ENCODE results near the gene USP2. TPM values are rescaled to one million over a fixed set of nuclear protein-coding genes. Genes with fewer than 3 reads are reported as not detected.

Gene USP2
- total and polyA plus RNA-seq, 9 donors, result 8.3 to 53.3 (median 37.8) TPM

- peak; percentile 81 for DNase-seq
- Histone ChIP-seq H3K27me3 (ENCODE audit: control insufficient read depth, insufficient read depth, low read length) (peaks cover 10% of the 10 kb centered on the region), H3K9me3 (replicated peaks; ENCODE audit: control insufficient read depth, low read depth, low read length) (no peaks in the 10 kb centered on the region), H3K4me3 (ENCODE audit: low read length) (peak within 1 kb of the TSS; percentile 57), H3K4me1 (ENCODE audit: control insufficient read depth, insufficient read depth, low read length) (peaks cover 69% of the 10 kb centered on the region), H3K36me3 (ENCODE audit: control insufficient read depth, insufficient read depth, low read length) (peaks cover 32% of the 10 kb centered on the region), H3K27ac (ENCODE audit: low read length) (peak within 1 kb of the TSS; percentile 93)
- under 1% methylated on average over 65 of the region's 74 CpGs for WGBS (ENCODE audit: insufficient coverage)
These were observed 64.5 kb downstream of the USP2 start, which contains the start of gene MCAM for GRCh38 chr11:119316729-119317591. MCAM (minus strand) TSS chr11:119317130; CDS start chr11:119317101, 29 bp downstream.

GRCh38 chr11:119316016-119316728 lies 65.3 kb downstream of the USP2 start:
- H3K9me3 ChIP-seq (replicated peaks; ENCODE audit: control insufficient read depth, low read depth, low read length), result no peaks in the 10 kb centered on the region
- H3K27ac ChIP-seq (ENCODE audit: low read length), result peak overlapping the region; percentile 93
- 2% methylated on average over 44 of the region's 46 CpGs for WGBS (ENCODE audit: insufficient coverage)
- H3K4me1 ChIP-seq (ENCODE audit: control insufficient read depth, insufficient read depth, low read length), result peaks cover 63% of the 10 kb centered on the region
- peak overlapping the region; percentile 57 for H3K4me3 ChIP-seq (ENCODE audit: low read length)
- H3K27me3 ChIP-seq (ENCODE audit: control insufficient read depth, insufficient read depth, low read length), result peaks cover 6% of the 10 kb centered on the region
- DNase-seq, result peak; percentile 78
- H3K36me3 ChIP-seq (ENCODE audit: control insufficient read depth, insufficient read depth, low read length), result peaks cover 40% of the 10 kb centered on the region

- Histone ChIP-seq H3K27ac (ENCODE audit: low read length) (peak overlapping the region; percentile 93), H3K9me3 (replicated peaks; ENCODE audit: control insufficient read depth, low read depth, low read length) (no peaks in the 10 kb centered on the region), H3K4me3 (ENCODE audit: low read length) (peak overlapping the region; percentile 57), H3K4me1 (ENCODE audit: control insufficient read depth, insufficient read depth, low read length) (peaks cover 57% of the 10 kb centered on the region), H3K27me3 (ENCODE audit: control insufficient read depth, insufficient read depth, low read length) (peaks cover 6% of the 10 kb centered on the region), H3K36me3 (ENCODE audit: control insufficient read depth, insufficient read depth, low read length) (peaks cover 48% of the 10 kb centered on the region)
- DNase-seq, result peak; percentile 82
- WGBS (ENCODE audit: insufficient coverage), result 7% methylated on average over 17 of the region's 29 CpGs
These were observed 66.1 kb downstream of the USP2 start for GRCh38 chr11:119315131-119316015.

- WGBS (ENCODE audit: insufficient coverage), result 65% methylated on average over 9 of the region's 18 CpGs
- peaks cover 55% of the 10 kb centered on the region for H3K36me3 ChIP-seq (ENCODE audit: control insufficient read depth, insufficient read depth, low read length)
- peak overlapping the region; percentile 93 for H3K27ac ChIP-seq (ENCODE audit: low read length)
- H3K4me3 ChIP-seq (ENCODE audit: low read length), result peak overlapping the region; percentile 57
- H3K27me3 ChIP-seq (ENCODE audit: control insufficient read depth, insufficient read depth, low read length), result peaks cover 6% of the 10 kb centered on the region
- DNase-seq, result peak; percentile 10
- no peaks in the 10 kb centered on the region for H3K9me3 ChIP-seq (replicated peaks; ENCODE audit: control insufficient read depth, low read depth, low read length)
- H3K4me1 ChIP-seq (ENCODE audit: control insufficient read depth, insufficient read depth, low read length), result peaks cover 50% of the 10 kb centered on the region
These were observed 66.8 kb downstream of the USP2 start for GRCh38 chr11:119314726-119315125.

- Histone ChIP-seq H3K4me1 (ENCODE audit: control insufficient read depth, insufficient read depth, low read length) (peaks cover 26% of the 10 kb centered on the region), H3K4me3 (ENCODE audit: low read length) (no peak overlapping the region), H3K27me3 (ENCODE audit: control insufficient read depth, insufficient read depth, low read length) (peaks cover under 1% of the 10 kb centered on the region), H3K9me3 (replicated peaks; ENCODE audit: control insufficient read depth, low read depth, low read length) (no peaks in the 10 kb centered on the region), H3K27ac (ENCODE audit: low read length) (no peak overlapping the region), H3K36me3 (ENCODE audit: control insufficient read depth, insufficient read depth, low read length) (peaks cover 88% of the 10 kb centered on the region)
- WGBS (ENCODE audit: insufficient coverage), result 90% methylated on average over 19 of the region's 20 CpGs
- peak; percentile 4 for DNase-seq
These were observed 70.8 kb downstream of the USP2 start for GRCh38 chr11:119310682-119311052.

DNA sequence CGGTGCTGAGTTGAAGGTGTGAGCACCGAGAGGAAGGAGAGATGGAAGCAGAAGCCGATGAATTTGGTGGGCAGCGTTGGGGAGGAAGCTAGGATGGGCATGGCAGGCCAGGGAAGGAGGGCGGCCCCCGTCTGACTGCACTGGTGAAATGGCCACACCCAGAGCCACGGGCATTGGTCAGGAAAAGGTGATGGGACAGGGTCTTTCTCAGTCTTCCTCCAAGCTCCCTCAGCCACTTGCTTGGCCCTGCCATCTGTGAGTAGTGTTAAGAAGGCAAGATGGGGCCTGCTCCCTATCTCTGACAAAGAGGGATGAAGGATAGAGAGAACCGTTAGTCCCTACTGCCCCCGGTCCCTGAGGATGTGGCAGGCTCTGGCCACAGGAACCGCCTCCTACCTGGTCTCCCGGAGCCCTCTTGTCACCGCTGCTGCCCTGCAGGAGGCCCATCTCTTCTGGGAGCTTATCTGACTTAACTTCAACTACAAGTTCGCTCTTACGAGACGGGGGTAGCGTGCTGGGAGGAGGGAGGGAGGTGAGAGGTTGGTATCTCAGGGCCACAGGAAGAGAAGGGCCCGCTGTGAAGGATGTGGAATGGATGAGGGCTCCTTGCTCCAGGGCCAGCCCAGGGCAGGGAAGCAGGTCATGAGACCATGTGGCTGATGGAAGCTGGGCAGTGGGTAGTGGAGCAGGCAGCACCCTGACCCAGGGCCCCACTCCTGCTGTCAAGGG lies 71.4 kb downstream of the USP2 start:
- Histone ChIP-seq H3K36me3 (ENCODE audit: control insufficient read depth, insufficient read depth, low read length) (peaks cover 89% of the 10 kb centered on the region), H3K4me3 (ENCODE audit: low read length) (no peak overlapping the region), H3K4me1 (ENCODE audit: control insufficient read depth, insufficient read depth, low read length) (peaks cover 20% of the 10 kb centered on the region), H3K9me3 (replicated peaks; ENCODE audit: control insufficient read depth, low read depth, low read length) (no peaks in the 10 kb centered on the region), H3K27ac (ENCODE audit: low read length) (no peak overlapping the region), H3K27me3 (ENCODE audit: control insufficient read depth, insufficient read depth, low read length) (no peaks in the 10 kb centered on the region)
- no peak for DNase-seq
- 75% methylated on average over 13 of the region's 17 CpGs for WGBS (ENCODE audit: insufficient coverage)

- H3K36me3 ChIP-seq (ENCODE audit: control insufficient read depth, insufficient read depth, low read length), result peaks cover 86% of the 10 kb centered on the region
- no peaks in the 10 kb centered on the region for H3K27me3 ChIP-seq (ENCODE audit: control insufficient read depth, insufficient read depth, low read length)
- peaks cover 13% of the 10 kb centered on the region for H3K4me1 ChIP-seq (ENCODE audit: control insufficient read depth, insufficient read depth, low read length)
- 95% methylated on average over 11 of the region's 11 CpGs for WGBS (ENCODE audit: insufficient coverage)
- DNase-seq, result no peak
- H3K9me3 ChIP-seq (replicated peaks; ENCODE audit: control insufficient read depth, low read depth, low read length), result no peaks in the 10 kb centered on the region
- no peak overlapping the region for H3K4me3 ChIP-seq (ENCODE audit: low read length)
- no peak overlapping the region for H3K27ac ChIP-seq (ENCODE audit: low read length)
These were observed 72.1 kb downstream of the USP2 start for GRCh38 chr11:119309411-119309810.

DNA sequence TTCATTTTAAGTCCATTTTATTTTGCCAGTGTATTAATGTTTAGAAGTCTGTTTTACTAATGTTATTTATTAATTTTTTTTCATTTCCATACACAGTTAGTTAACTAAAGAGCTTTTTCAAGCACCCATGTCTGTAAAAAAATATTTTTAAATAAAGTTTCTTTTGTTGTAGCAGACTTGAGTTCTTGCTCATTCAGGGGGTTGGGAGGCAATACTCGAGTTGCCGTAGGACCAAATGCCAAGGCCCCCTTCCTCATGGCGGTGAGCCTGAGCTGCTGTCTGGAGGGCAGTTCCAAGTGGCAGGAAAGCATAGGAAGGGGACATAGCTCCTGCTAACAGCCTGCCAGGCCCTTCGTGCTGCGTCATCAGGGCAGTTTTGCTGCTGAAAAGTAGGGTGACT lies 73.5 kb downstream of the USP2 start:
- WGBS (ENCODE audit: insufficient coverage), result 71% methylated on average over 4 of the region's 5 CpGs
- Histone ChIP-seq H3K4me1 (ENCODE audit: control insufficient read depth, insufficient read depth, low read length) (peaks cover 15% of the 10 kb centered on the region), H3K27me3 (ENCODE audit: control insufficient read depth, insufficient read depth, low read length) (no peaks in the 10 kb centered on the region), H3K9me3 (replicated peaks; ENCODE audit: control insufficient read depth, low read depth, low read length) (no peaks in the 10 kb centered on the region), H3K4me3 (ENCODE audit: low read length) (no peak overlapping the region), H3K36me3 (ENCODE audit: control insufficient read depth, insufficient read depth, low read length) (peaks cover 82% of the 10 kb centered on the region), H3K27ac (ENCODE audit: low read length) (no peak overlapping the region)
- peak; percentile 6 for DNase-seq

- peaks cover 79% of the 10 kb centered on the region for H3K36me3 ChIP-seq (ENCODE audit: control insufficient read depth, insufficient read depth, low read length)
- no peak for DNase-seq
- no peaks in the 10 kb centered on the region for H3K9me3 ChIP-seq (replicated peaks; ENCODE audit: control insufficient read depth, low read depth, low read length)
- no peak overlapping the region for H3K27ac ChIP-seq (ENCODE audit: low read length)
- WGBS (ENCODE audit: insufficient coverage), result no CpG with 5 or more reads among the region's 1 CpG
- H3K4me1 ChIP-seq (ENCODE audit: control insufficient read depth, insufficient read depth, low read length), result peaks cover 13% of the 10 kb centered on the region
- no peaks in the 10 kb centered on the region for H3K27me3 ChIP-seq (ENCODE audit: control insufficient read depth, insufficient read depth, low read length)
- H3K4me3 ChIP-seq (ENCODE audit: low read length), result no peak overlapping the region
These were observed 74.3 kb downstream of the USP2 start for GRCh38 chr11:119307219-119307618.
